Suppressor macrophage treated with lipopolysaccharide for 4 hours (primary cell): ENCODE results near the gene KNTC1.
A peak's percentile ranks its signal among the peaks of the same experiment; 100 is the strongest.

Experiments used
- DNase-seq: peaks from one replicate; pipeline ENCODE4 v3.0.0-alpha.2; 2020

The KNTC1 gene

GRCh38 chr12:122656298-122656697, 129.2 kb downstream of the KNTC1 start:
- no peak for DNase-seq

DNA sequence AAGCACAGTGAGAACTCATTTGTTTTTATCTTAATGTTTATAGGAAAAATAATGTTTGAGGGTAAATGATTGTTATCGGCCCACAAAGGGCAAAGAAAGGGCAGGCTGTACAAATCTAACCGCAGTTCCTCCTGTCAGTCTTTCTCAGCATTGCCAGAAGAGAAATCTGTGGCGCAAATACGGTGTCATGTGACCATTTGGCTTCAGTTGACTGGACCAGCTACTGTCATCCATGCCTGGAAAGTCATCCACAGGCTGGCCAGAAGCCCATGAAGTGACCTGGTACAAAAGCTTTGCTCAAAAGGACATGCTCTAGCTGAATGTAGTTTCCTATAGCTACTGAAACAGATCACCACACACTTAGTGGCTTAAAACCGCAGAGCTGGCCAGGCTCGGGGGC, 132.5 kb downstream of the KNTC1 start:
- DNase-seq: peak; percentile 57

GRCh38 chr12:122661246-122661645, 134.2 kb downstream of the KNTC1 start:
- no peak for DNase-seq

DNA sequence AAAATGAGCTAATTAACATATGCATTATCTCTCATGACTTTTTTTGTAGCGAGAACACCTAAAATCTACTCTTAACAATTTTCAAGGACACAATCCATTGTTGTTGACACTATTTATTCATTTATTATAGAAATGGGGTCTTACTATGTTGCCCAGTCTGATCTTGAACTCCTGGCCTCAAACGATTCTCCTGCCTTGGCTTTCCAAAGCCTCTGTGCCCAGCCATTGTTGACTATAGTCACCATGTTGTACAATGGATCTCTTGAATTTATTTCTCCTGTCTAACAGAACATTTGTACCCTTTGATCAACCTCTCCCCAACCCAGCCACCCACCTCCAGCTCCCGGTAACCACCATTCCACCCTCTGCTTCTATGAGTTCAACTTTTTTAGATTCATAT, 134.9 kb downstream of the KNTC1 start:
- DNase-seq: no peak

- DNase-seq: peak; percentile 19
These were observed 138.3 kb downstream of the KNTC1 start for GRCh38 chr12:122665349-122665748.

- no peak for DNase-seq
These were observed 138.7 kb downstream of the KNTC1 start for GRCh38 chr12:122665759-122666158.

GRCh38 chr12:122668268-122668667, 141.2 kb downstream of the KNTC1 start:
- no peak for DNase-seq

DNA sequence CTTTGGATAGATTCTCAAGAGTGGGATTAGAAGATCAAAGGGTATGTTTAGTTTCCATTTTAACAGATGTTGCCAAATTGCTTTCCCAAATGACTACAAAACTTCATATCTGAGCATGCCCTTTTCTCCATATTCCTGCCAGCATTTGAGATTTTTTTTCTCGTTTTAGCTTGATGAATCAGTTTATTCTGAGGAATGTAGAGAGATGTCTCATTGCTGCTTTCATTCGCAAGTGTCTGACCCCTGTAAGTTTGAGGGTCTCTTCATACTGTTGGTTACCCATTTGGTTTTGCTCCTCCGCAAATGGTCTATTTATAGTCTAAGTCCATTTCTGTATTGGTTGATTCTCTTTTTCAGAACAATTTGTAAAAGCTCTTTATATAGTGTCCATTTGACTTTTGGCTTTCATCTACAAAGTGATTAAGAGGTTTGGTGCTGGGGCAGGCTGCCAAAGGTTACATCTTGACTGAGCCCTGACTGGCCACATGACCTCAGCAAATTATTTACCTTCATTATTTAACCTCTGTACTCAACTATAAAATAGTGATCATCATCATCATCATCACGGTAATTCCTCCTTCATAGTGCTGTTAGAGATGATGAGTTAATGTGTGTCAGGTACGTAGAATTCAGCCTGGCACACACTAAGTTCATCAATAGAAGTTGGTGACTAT, 142.5 kb downstream of the KNTC1 start:
- no peak for DNase-seq

- DNase-seq: no peak
These were observed 145.5 kb downstream of the KNTC1 start for GRCh38 chr12:122672515-122672914.
